Sigmoid colon (tissue), 7 donors: ENCODE results near the gene DYSF. TPM values are rescaled to one million over a fixed set of nuclear protein-coding genes. Genes with fewer than 3 reads are reported as not detected.
A peak's percentile ranks its signal among the peaks of the same experiment; 100 is the strongest.

Experiments used
- DNase-seq: peaks from one replicate; pipeline ENCODE4 v3.0.0-alpha.2; 2019
- H3K27ac ChIP-seq, 4 donors: fragments of 200-600 bp; sonication (generic); one replicate each; pipeline ENCODE4 v1.5.1; 2016 to 2019; ENCODE audit warnings: mild to moderate bottlenecking in 1 of 4
- H3K27me3 ChIP-seq, 3 donors: fragments of 200-600 bp; sonication (generic); one replicate each; pipeline ENCODE4 v1.5.1; 2019; ENCODE audit warnings: mild to moderate bottlenecking in 1 of 3
- H3K36me3 ChIP-seq, 4 donors: fragments of 200-600 bp; sonication (generic); one replicate each; pipeline ENCODE4 v1.5.1; 2016 to 2019
- H3K4me1 ChIP-seq, 4 donors: fragments of 200-600 bp; sonication (generic); one replicate each; pipeline ENCODE4 v1.5.1; 2017 to 2019
- H3K4me3 ChIP-seq, 4 donors: fragments of 200-600 bp; sonication (generic); one replicate each; pipeline ENCODE4 v1.5.1; 2017 to 2019; ENCODE audit warnings: mild to moderate bottlenecking in 2 of 4, moderate library complexity in 1 of 4
- H3K9me3 ChIP-seq, 4 donors: fragments of 200-600 bp in 3 of 4; sonication (generic) in 3 of 4; one replicate each; pipeline versions ENCODE4 v1.5.1 to v1.6.1; 2013 to 2019
- EP300 ChIP-seq, 4 donors: sonication (generic); formaldehyde crosslinking; IDR thresholded peaks; one replicate each; pipeline ENCODE4 v1.6.1; 2017; ENCODE audit warnings: antibody characterized with exemption in 4 of 4
- POLR2A ChIP-seq, 2 donors: fragments of 450-650 bp; IDR thresholded peaks; one replicate each; pipeline ENCODE4 v1.6.1; 2016; ENCODE audit warnings: antibody characterized with exemption in 2 of 2, mild to moderate bottlenecking in 2 of 2, moderate library complexity in 2 of 2
- POLR2AphosphoS5 ChIP-seq, 4 donors: sonication (generic); formaldehyde crosslinking; IDR thresholded peaks; one replicate each; pipeline ENCODE4 v1.6.1; 2017; ENCODE audit warnings: antibody characterized with exemption in 4 of 4
- WGBS, 2 donors: extraction: QIAGEN DNeasy Blood & Tissue Kit; methylation state at CpG; one replicate each; pipeline ENCODE4 v1.1.7; 2013; 5-methylcytosine and 5-hydroxymethylcytosine counted together
- intact Hi-C: fragments of 100-400 bp; cut with DNase I; formaldehyde crosslinking; loops from one replicate; pipeline ENCODE4 v1.15.1; 2023
- polyA plus RNA-seq, 3 donors: library from polyadenylated mRNA; stranded (reverse); fragments of 200-250 nt; gene quantifications; one replicate each; pipeline ENCODE4 v1.2.3, GENCODE V29; 2013
- total RNA-seq, 4 donors: library from RNA; depleted of rRNA; stranded (reverse); fragments of >200 nt; gene quantifications; one replicate each; pipeline ENCODE4 v1.1.0, GENCODE V29; 2016
- TF ChIP-seq, protein P1 (sequence below), 4 experiments: fragments of 450-650 bp in 3 of 4; fragments of 200-600 bp in 1 of 4; IDR thresholded peaks; one replicate each; pipeline ENCODE4 v1.5.1; 2016 to 2019; ENCODE audit warnings: antibody characterized with exemption in 4 of 4, mild to moderate bottlenecking in 3 of 4, moderate library complexity in 2 of 4
- donor health status: healthy with polysubstance abuse.
- donor health status: Bipolar disorder and iron deficiency.
- donor health status: healthy.

The DYSF gene
- total and polyA plus RNA-seq, 7 donors = 1.6 to 49.6 (median 12.5) TPM

GRCh38 chr2:71452565-71452964 lies 796 bp upstream of the DYSF start:
- Histone ChIP-seq H3K4me1 (peaks cover 0 to 67% (median 61%) of the 10 kb centered on the region in 4 donors), H3K9me3 (no peaks in the 10 kb centered on the region), H3K27ac (peak overlapping the region; percentile 82 to 86 (median 83)), H3K4me3 (no peak overlapping the region), H3K27me3 (no peaks in the 10 kb centered on the region), H3K36me3 (no peaks in the 10 kb centered on the region)
- WGBS, 2 donors = 20 to 33% methylated on average over 2 of the region's 2 CpGs
- TF ChIP-seq, protein P1, sequence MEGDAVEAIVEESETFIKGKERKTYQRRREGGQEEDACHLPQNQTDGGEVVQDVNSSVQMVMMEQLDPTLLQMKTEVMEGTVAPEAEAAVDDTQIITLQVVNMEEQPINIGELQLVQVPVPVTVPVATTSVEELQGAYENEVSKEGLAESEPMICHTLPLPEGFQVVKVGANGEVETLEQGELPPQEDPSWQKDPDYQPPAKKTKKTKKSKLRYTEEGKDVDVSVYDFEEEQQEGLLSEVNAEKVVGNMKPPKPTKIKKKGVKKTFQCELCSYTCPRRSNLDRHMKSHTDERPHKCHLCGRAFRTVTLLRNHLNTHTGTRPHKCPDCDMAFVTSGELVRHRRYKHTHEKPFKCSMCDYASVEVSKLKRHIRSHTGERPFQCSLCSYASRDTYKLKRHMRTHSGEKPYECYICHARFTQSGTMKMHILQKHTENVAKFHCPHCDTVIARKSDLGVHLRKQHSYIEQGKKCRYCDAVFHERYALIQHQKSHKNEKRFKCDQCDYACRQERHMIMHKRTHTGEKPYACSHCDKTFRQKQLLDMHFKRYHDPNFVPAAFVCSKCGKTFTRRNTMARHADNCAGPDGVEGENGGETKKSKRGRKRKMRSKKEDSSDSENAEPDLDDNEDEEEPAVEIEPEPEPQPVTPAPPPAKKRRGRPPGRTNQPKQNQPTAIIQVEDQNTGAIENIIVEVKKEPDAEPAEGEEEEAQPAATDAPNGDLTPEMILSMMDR (IDR thresholded peaks at IDR 0.05) = no peak
- TF ChIP-seq POLR2AphosphoS5 (IDR thresholded peaks at IDR 0.05) (no peak), EP300 (IDR thresholded peaks at IDR 0.05) (no peak), POLR2A (IDR thresholded peaks at IDR 0.05) (no peak)
- no peak for DNase-seq
- intact Hi-C loops = no loop called here

- Histone ChIP-seq H3K27ac (peak overlapping the region; percentile 82 to 86 (median 83)), H3K4me3 (peak overlapping the region; percentile 46 to 70 (median 64)), H3K36me3 (no peaks in the 10 kb centered on the region), H3K9me3 (no peaks in the 10 kb centered on the region), H3K27me3 (no peaks in the 10 kb centered on the region), H3K4me1 (peaks cover 0 to 85% (median 78%) of the 10 kb centered on the region in 4 donors)
- intact Hi-C loops = no loop called here
- TF ChIP-seq, protein P1 (IDR thresholded peaks at IDR 0.05) = peak in 2 of 4 experiments; percentile 9 to 54
- no peak for TF ChIP-seq EP300 (IDR thresholded peaks at IDR 0.05)
- TF ChIP-seq POLR2AphosphoS5 (IDR thresholded peaks at IDR 0.05) = peak; percentile 46 to 88 (median 74)
- TF ChIP-seq POLR2A (IDR thresholded peaks at IDR 0.05) = peak; percentile 30 to 35
- peak; percentile 86 for DNase-seq
- 46 to 49% methylated on average over 17 of the region's 17 CpGs for WGBS, 2 donors
These were observed 1.1 kb downstream of the DYSF start for GRCh38 chr2:71454221-71455010.

GRCh38 chr2:71455011-71455740 lies 1.8 kb downstream of the DYSF start:
- no peak for DNase-seq
- WGBS, 2 donors = 69 to 78% methylated on average over 8 of the region's 8 CpGs
- H3K27ac ChIP-seq = peak overlapping the region; percentile 82 to 86 (median 83)
- H3K9me3 ChIP-seq = no peaks in the 10 kb centered on the region
- H3K36me3 ChIP-seq = no peaks in the 10 kb centered on the region
- H3K4me1 ChIP-seq = peaks cover 0 to 91% (median 78%) of the 10 kb centered on the region in 4 donors
- H3K4me3 ChIP-seq = peak overlapping the region in 1 of 4 donors; percentile 61
- TF ChIP-seq, protein P1 (IDR thresholded peaks at IDR 0.05) = no peak
- TF ChIP-seq EP300 (IDR thresholded peaks at IDR 0.05) (no peak), POLR2AphosphoS5 (IDR thresholded peaks at IDR 0.05) (no peak), POLR2A (IDR thresholded peaks at IDR 0.05) (no peak)
- intact Hi-C loops = no loop called here
- no peaks in the 10 kb centered on the region for H3K27me3 ChIP-seq

GRCh38 chr2:71455741-71456569 lies 2.6 kb downstream of the DYSF start:
- Histone ChIP-seq H3K27me3 (no peaks in the 10 kb centered on the region), H3K4me1 (peaks cover 0 to 95% (median 77%) of the 10 kb centered on the region in 4 donors), H3K9me3 (no peaks in the 10 kb centered on the region), H3K27ac (peak overlapping the region; percentile 82 to 86 (median 83)), H3K36me3 (no peaks in the 10 kb centered on the region), H3K4me3 (peak overlapping the region in 1 of 4 donors; percentile 7)
- intact Hi-C loops = no loop called here
- DNase-seq = no peak
- peak in 1 of 4 donors; percentile 30 for TF ChIP-seq EP300 (IDR thresholded peaks at IDR 0.05)
- TF ChIP-seq, protein P1 (IDR thresholded peaks at IDR 0.05) = no peak
- WGBS, 2 donors = 61 to 63% methylated on average over 6 of the region's 6 CpGs
